GM12878 (cell line): Measurements from ENCODE around the gene PLEKHG4B. TPM values are rescaled to one million over a fixed set of nuclear protein-coding genes. Genes with fewer than 3 reads are reported as not detected.

ENCODE experiments used
- ATAC-seq: fragments of 200-7000 bp; cut with Tn5 transposase; 3 replicates; pipeline ENCODE4 v1.9.1; 2020; ENCODE audit warnings: mild to moderate bottlenecking, moderate library complexity
- BruUV-seq: library from RNA; stranded (reverse); fragments of 400-500 nt; replicated peaks from 2 replicates; lab custom pipeline; 2021; lab: Mats Ljungman, UMichigan
- CTCF ChIA-PET: fragments of 300-600 bp; sonication (Branson Sonifier 250); formaldehyde crosslinking; extraction: SDS; loops from one replicate; lab custom pipeline; 2021; ENCODE audit warnings: inconsistent platforms; lab: Yijun Ruan, JAX
- POLR2A ChIA-PET: fragments of 350-600 bp; formaldehyde crosslinking; extraction: SDS; loops from one replicate; lab custom pipeline; 2021; ENCODE audit warnings: inconsistent platforms; lab: Charles Lee
- RAD21 ChIA-PET: fragments of 300-600 bp; sonication (Branson Sonifier 250); formaldehyde crosslinking; loops from one replicate; lab custom pipeline; 2023; ENCODE audit warnings: antibody characterized with exemption; ENCODE audit not compliant: unreplicated experiment; lab: Charles Lee
- SMC1A ChIA-PET: fragments of 300-600 bp; sonication (Branson Sonifier 250); formaldehyde crosslinking; loops from one replicate; lab custom pipeline; 2023; ENCODE audit not compliant: unreplicated experiment, uncharacterized antibody; lab: Charles Lee
- DNase-seq: peaks from one replicate; pipeline ENCODE4 v3.0.0-alpha.2; 2011; ENCODE audit warnings: low read depth, low spot score
- FAIRE-seq: peaks from 3 replicates; lab custom pipeline; 2011; peaks lifted over from hg19 to GRCh38; lab: Jason Lieb, UNC
- H2AFZ ChIP-seq: 2 replicates; pipeline ENCODE4 v1.6.0; 2011; ENCODE audit warnings: low read depth, low read length, control low read depth; ENCODE audit not compliant: control insufficient read depth
- H3K27ac ChIP-seq: 2 replicates; pipeline ENCODE4 v1.5.1; 2011; ENCODE audit warnings: control low read depth; ENCODE audit not compliant: control insufficient read depth, insufficient read depth
- H3K27me3 ChIP-seq, 2 experiments: replicated peaks in 1 of 2; 2 replicates each; pipeline versions ENCODE4 v1.6.0 to v1.6.1; 2011; ENCODE audit warnings: low read length in 1 of 2; ENCODE audit not compliant: control insufficient read depth in 2 of 2, insufficient read depth in 2 of 2
- H3K36me3 ChIP-seq, 2 experiments: 2 replicates each; pipeline ENCODE4 v1.5.1; 2011; ENCODE audit warnings: low read length in 1 of 2; ENCODE audit not compliant: control insufficient read depth in 2 of 2, insufficient read depth in 2 of 2
- H3K4me1 ChIP-seq: 2 replicates; pipeline ENCODE4 v1.6.1; 2011; ENCODE audit warnings: mild to moderate bottlenecking, low read length, moderate library complexity, mixed read lengths; ENCODE audit not compliant: control insufficient read depth, insufficient read depth
- H3K4me2 ChIP-seq: 2 replicates; pipeline ENCODE4 v1.6.0; 2011; ENCODE audit warnings: control low read depth; ENCODE audit not compliant: control insufficient read depth, insufficient read depth
- H3K4me3 ChIP-seq: fragments of 200-600 bp; sonication (generic); 2 replicates; pipeline ENCODE4 v1.5.1; 2016
- H3K79me2 ChIP-seq: 2 replicates; pipeline ENCODE4 v1.6.0; 2011; ENCODE audit warnings: low read length; ENCODE audit not compliant: control insufficient read depth, insufficient read depth
- H3K9ac ChIP-seq: 2 replicates; pipeline ENCODE4 v1.8.0; 2011; ENCODE audit warnings: low read length, control low read depth, mixed read lengths; ENCODE audit not compliant: control insufficient read depth, insufficient read depth
- H3K9me3 ChIP-seq: replicated peaks from 3 replicates; pipeline ENCODE4 v1.5.1; 2011; ENCODE audit warnings: mild to moderate bottlenecking, low read length; ENCODE audit not compliant: control insufficient read depth, insufficient read depth
- H4K20me1 ChIP-seq: 2 replicates; pipeline ENCODE4 v1.6.0; 2011; ENCODE audit not compliant: control insufficient read depth, insufficient read depth
- BCLAF1 ChIP-seq: fragments of 450-650 bp; IDR thresholded peaks from 2 replicates; pipeline ENCODE4 v1.6.1; 2017; ENCODE audit warnings: antibody characterized with exemption, mild to moderate bottlenecking, moderate library complexity
- BRCA1 ChIP-seq: IDR thresholded peaks from 2 replicates; pipeline ENCODE4 v1.6.1; 2011; ENCODE audit warnings: low read depth, low read length, improper control_type of control experiment
- CBX3 ChIP-seq: fragments of 200-600 bp; sonication (generic); IDR thresholded peaks from 2 replicates; pipeline ENCODE4 v1.6.1; 2016; ENCODE audit warnings: low read depth, borderline replicate concordance
- ETV6 ChIP-seq, 2 experiments: fragments of 450-650 bp in 1 of 2; IDR thresholded peaks in 1 of 2; conservative IDR thresholded peaks in 1 of 2; 2 replicates each; pipeline ENCODE4 v1.6.1; 2014; ENCODE audit warnings: antibody characterized with exemption in 1 of 2, borderline replicate concordance in 1 of 2, low read depth in 1 of 2, mild to moderate bottlenecking in 1 of 2, moderate library complexity in 1 of 2
- NR2F1 ChIP-seq: fragments of 450-650 bp; conservative IDR thresholded peaks from 2 replicates; pipeline ENCODE4 v1.6.1; 2017; ENCODE audit warnings: mild to moderate bottlenecking
- RELB ChIP-seq: fragments of 450-650 bp; IDR thresholded peaks from 2 replicates; pipeline ENCODE4 v1.6.1; 2017; ENCODE audit warnings: low read depth, mild to moderate bottlenecking, moderate library complexity
- TCF12 ChIP-seq: IDR thresholded peaks from 2 replicates; pipeline ENCODE4 v1.6.1; 2011; ENCODE audit warnings: low read depth, mild to moderate bottlenecking, low read length
- ZNF274 ChIP-seq: IDR thresholded peaks from one replicate; pipeline ENCODE4 v1.8.0; 2011; ENCODE audit not compliant: insufficient read length, insufficient read depth
- ZNF687 ChIP-seq: fragments of 450-650 bp; IDR thresholded peaks from 2 replicates; pipeline ENCODE4 v1.6.1; 2017; ENCODE audit warnings: mild to moderate bottlenecking, moderate library complexity
- WGBS: methylation state at CpG from one replicate; pipeline ENCODE4 v1.1.6; 2016; ENCODE audit warnings: low lambda C conversion rate; ENCODE audit not compliant: insufficient replicate concordance, insufficient coverage; ENCODE audit errors: missing lambda C conversion rate; 5-methylcytosine and 5-hydroxymethylcytosine counted together
- in situ Hi-C: fragments of 300-500 bp; cut with MboI; formaldehyde crosslinking; loops from 9 replicates; pipeline ENCODE4 v1.14.3; 2018; ENCODE audit warnings: mixed read lengths
- intact Hi-C: fragments of 100-400 bp; cut with micrococcal nuclease; formaldehyde crosslinking; loops from one replicate; pipeline ENCODE4 v1.14.2; 2022; ENCODE audit not compliant: unreplicated experiment
- polyA plus RNA-seq, 11 experiments: library from polyadenylated mRNA; depleted of rRNA in 4 of 11; unstranded in 6 of 11; stranded (reverse) in 5 of 11; fragments of >200 nt; fragmentation: Nextera tagmentation in 4 of 11; fragmentation: Illumina TruSeq in 1 of 11; extraction: Ambion mirVana in 4 of 11; extraction: Trizol in 1 of 11; gene quantifications; 1 replicate in 1 of 11; 2 replicates in 10 of 11; pipeline versions ENCODE4 v1.2.1 to v1.2.3, GENCODE V29; 2011 to 2016; ENCODE audit warnings: inconsistent platforms in 2 of 11, missing spikeins in 2 of 11, low read depth in 1 of 11
- total RNA-seq, 4 experiments: library from RNA; depleted of rRNA in 3 of 4; stranded (reverse); fragments of >200 nt in 3 of 4; fragmentation: Illumina TruSeq in 1 of 4; extraction: Trizol in 1 of 4; gene quantifications; 2 replicates each; pipeline versions ENCODE4 v1.2.1 to v1.2.3, GENCODE V29; 2013 to 2021

PLEKHG4B gene
- total and polyA plus RNA-seq, 10 of the 15 experiments (the other 5 are each of a cell fraction or from before 2014, with no cell fraction given): under 0.01 to 0.05 (median 0.01) TPM; not detected in 6

- TF ChIP-seq ZNF687 (no peak), ZNF274 (no peak), RELB (no peak), TCF12 (no peak), ETV6 (conservative IDR thresholded peaks at IDR 0.05 in 1 of 2, IDR thresholded peaks at IDR 0.05 in 1 of 2; ENCODE audit: borderline replicate concordance in 1 of 2, low read depth in 1 of 2) (no peak)
Observed at GRCh38 chr5:162190-162564, 70.2 kb downstream of the PLEKHG4B start (continued).

- intact Hi-C loops: no loop called here
- Histone ChIP-seq H3K4me2 (no peak overlapping the region), H3K27me3 (no peaks in the 10 kb centered on the region), H3K79me2 (no peaks in the 10 kb centered on the region), H2AFZ (no peak overlapping the region), H3K4me3 (no peak overlapping the region), H4K20me1 (no peaks in the 10 kb centered on the region), H3K4me1 (no peaks in the 10 kb centered on the region), H3K36me3 (no peaks in the 10 kb centered on the region), H3K9me3 (no peaks in the 10 kb centered on the region; the same call in 2 of the 3 replicates), H3K9ac (no peak overlapping the region), H3K27ac (no peak overlapping the region)
- TF ChIP-seq CBX3 (no peak), BRCA1 (no peak), BCLAF1 (no peak), NR2F1 (no peak)
- DNase-seq (no peak), FAIRE-seq (no peak), ATAC-seq (no peak)
- in situ Hi-C loops: no loop called here
- SMC1A ChIA-PET: no interaction called here
- POLR2A ChIA-PET: no interaction called here
- CTCF ChIA-PET: no interaction called here
- RAD21 ChIA-PET: no interaction called here
- no TSS peak for BruUV-seq
- WGBS: 45% methylated on average over 22 of the region's 23 CpGs
Observed at GRCh38 chr5:162565-163337, 70.8 kb downstream of the PLEKHG4B start.
